Parathyroid adenoma (tissue), 2 donors: ENCODE data around the gene VEGFA.

ENCODE experiments used
- H2AFZ ChIP-seq: fragments of 300-600 bp; sonication (generic); one replicate; pipeline ENCODE4 v1.7.0; 2017; ENCODE audit warnings: antibody characterized with exemption, mild to moderate bottlenecking
- H3K27ac ChIP-seq: fragments of 300-600 bp; sonication (generic); one replicate; pipeline ENCODE4 v1.7.0; 2017
- H3K27me3 ChIP-seq: fragments of 300-600 bp; sonication (generic); one replicate; pipeline ENCODE4 v1.7.0; 2017; ENCODE audit warnings: low read length; ENCODE audit not compliant: control insufficient read depth, insufficient read depth
- H3K36me3 ChIP-seq: fragments of 300-600 bp; sonication (generic); one replicate; pipeline ENCODE4 v1.7.0; 2017; ENCODE audit warnings: low read length; ENCODE audit not compliant: control insufficient read depth, insufficient read depth
- H3K4me1 ChIP-seq: fragments of 300-600 bp; sonication (generic); one replicate; pipeline ENCODE4 v1.7.0; 2017; ENCODE audit warnings: control low read depth
- H3K4me2 ChIP-seq: fragments of 300-600 bp; sonication (generic); one replicate; pipeline ENCODE4 v1.7.0; 2017; ENCODE audit warnings: low read length
- H3K4me3 ChIP-seq: fragments of 300-600 bp; sonication (generic); one replicate; pipeline ENCODE4 v1.7.0; 2017; ENCODE audit warnings: low read depth, low read length
- H3K79me2 ChIP-seq: fragments of 300-600 bp; sonication (generic); one replicate; pipeline ENCODE4 v1.7.0; 2017; ENCODE audit warnings: control low read depth
- H3K9ac ChIP-seq: fragments of 300-600 bp; sonication (generic); one replicate; pipeline ENCODE4 v1.7.0; 2017; ENCODE audit warnings: mild to moderate bottlenecking
- H3K9me3 ChIP-seq: fragments of 300-600 bp; sonication (generic); one replicate; pipeline ENCODE4 v1.7.0; 2017; ENCODE audit warnings: low read length; ENCODE audit not compliant: control insufficient read depth
- CTCF ChIP-seq: fragments of 300-600 bp; sonication (generic); IDR thresholded peaks from one replicate; pipeline ENCODE4 v1.7.0; 2017; ENCODE audit warnings: antibody characterized with exemption, mild to moderate bottlenecking
- donor health status: primary hyperparathyroidism.

The VEGFA gene

DNA sequence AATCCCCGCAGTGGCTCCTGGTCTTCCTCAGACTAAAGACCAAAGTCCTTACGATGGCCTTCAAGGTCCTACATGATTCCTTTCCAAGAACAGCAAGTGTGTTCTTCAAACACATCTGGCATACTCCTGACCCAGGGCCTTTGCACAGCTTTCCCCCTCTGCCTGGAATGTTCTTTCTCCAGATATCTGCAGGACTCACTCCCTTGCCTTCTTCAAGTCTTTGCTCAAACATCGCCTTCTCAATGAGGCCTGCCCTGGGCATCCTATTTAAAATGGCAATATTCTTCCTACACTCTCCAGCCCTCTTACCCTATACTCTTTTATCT, 30.2 kb downstream of the VEGFA start:
- H3K27ac ChIP-seq: no peak overlapping the region
- H3K36me3 ChIP-seq: no peaks in the 10 kb centered on the region
- TF ChIP-seq CTCF: no peak
- H3K27me3 ChIP-seq: no peaks in the 10 kb centered on the region
- H3K9me3 ChIP-seq: no peaks in the 10 kb centered on the region
- no peak overlapping the region for H2AFZ ChIP-seq
- H3K4me1 ChIP-seq: peaks cover 65% of the 10 kb centered on the region
- H3K79me2 ChIP-seq: no peaks in the 10 kb centered on the region
- H3K4me2 ChIP-seq: no peak overlapping the region
- no peak overlapping the region for H3K4me3 ChIP-seq
- no peak overlapping the region for H3K9ac ChIP-seq

DNA sequence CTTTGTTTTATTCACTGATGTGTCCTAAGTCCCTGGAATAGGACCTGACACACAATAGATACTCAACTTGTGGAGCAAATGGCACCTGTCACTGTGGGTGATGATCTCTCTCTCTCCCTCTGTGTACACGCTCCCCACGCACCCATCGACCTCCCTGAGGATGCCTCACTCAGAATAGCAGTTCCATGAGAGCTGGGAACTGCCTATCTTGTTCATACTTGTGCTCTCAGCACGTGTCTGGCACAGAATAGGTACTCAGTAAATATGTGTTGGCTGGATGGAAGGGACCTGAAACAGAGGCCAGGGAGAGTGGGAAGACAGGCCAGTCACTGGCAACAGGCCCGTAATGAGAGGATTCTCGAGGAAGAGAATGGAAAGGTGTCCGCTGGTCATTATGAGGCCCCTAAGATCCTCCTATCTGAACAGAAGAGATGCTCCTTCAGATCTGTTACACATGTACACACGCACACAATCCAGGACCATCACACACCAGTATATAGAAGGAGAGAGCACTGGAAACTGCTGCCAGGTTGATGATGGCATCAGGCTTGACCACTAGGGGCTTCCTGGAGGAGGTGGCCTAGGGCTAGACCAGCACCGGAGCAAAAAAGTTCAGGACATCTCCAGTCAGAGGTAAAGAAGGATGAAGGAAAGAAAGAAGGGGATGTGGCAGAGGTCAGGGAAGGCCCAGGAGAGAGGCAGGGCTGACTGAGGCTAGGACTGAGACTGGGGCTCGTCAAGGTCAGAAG, 30.9 kb downstream of the VEGFA start:
- Histone ChIP-seq H3K4me2 (no peak overlapping the region), H3K9me3 (no peaks in the 10 kb centered on the region), H3K79me2 (no peaks in the 10 kb centered on the region), H3K9ac (no peak overlapping the region), H3K27me3 (no peaks in the 10 kb centered on the region), H3K27ac (no peak overlapping the region), H3K4me3 (no peak overlapping the region), H2AFZ (no peak overlapping the region), H3K4me1 (peaks cover 69% of the 10 kb centered on the region), H3K36me3 (no peaks in the 10 kb centered on the region)
- no peak for TF ChIP-seq CTCF

DNA sequence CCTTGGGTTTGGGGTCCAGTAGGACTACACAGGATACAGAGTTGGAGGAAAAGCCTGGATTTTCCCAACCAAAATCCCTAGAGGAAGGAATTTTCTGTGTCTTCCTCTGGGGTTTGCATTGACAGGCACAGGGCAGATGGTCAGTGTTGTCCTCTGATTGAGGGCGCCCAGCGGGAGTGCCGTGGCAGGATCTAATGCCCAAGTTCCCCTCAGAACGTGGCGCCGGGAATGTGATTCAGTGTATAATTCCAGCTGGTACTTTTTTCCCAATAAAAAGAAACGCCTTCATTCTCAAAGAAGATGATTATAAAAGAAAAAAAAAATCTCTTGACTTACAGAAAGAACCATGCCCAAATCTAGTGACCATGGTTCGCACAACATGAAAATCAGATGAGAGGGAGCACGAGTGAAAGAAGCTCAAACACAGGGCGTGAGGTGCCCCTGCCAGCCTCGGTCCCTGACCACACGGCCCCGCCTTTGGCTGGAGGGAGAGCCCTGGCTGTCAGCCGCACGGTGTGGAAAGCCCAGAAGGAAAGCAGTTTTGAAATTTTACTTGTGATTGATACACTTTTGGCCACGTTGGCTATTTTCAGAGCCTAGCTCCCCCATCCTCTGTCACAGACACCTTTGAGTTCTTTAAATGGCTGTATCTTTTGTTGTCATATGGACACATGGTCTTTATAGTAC, 31.6 kb downstream of the VEGFA start:
- Histone ChIP-seq H3K27me3 (no peaks in the 10 kb centered on the region), H3K9ac (no peak overlapping the region), H3K27ac (peak overlapping the region; percentile 74), H3K4me3 (no peak overlapping the region), H3K79me2 (no peaks in the 10 kb centered on the region), H3K9me3 (no peaks in the 10 kb centered on the region), H2AFZ (peak overlapping the region; percentile 35), H3K4me2 (no peak overlapping the region), H3K36me3 (no peaks in the 10 kb centered on the region), H3K4me1 (peaks cover 76% of the 10 kb centered on the region)
- no peak for TF ChIP-seq CTCF

DNA sequence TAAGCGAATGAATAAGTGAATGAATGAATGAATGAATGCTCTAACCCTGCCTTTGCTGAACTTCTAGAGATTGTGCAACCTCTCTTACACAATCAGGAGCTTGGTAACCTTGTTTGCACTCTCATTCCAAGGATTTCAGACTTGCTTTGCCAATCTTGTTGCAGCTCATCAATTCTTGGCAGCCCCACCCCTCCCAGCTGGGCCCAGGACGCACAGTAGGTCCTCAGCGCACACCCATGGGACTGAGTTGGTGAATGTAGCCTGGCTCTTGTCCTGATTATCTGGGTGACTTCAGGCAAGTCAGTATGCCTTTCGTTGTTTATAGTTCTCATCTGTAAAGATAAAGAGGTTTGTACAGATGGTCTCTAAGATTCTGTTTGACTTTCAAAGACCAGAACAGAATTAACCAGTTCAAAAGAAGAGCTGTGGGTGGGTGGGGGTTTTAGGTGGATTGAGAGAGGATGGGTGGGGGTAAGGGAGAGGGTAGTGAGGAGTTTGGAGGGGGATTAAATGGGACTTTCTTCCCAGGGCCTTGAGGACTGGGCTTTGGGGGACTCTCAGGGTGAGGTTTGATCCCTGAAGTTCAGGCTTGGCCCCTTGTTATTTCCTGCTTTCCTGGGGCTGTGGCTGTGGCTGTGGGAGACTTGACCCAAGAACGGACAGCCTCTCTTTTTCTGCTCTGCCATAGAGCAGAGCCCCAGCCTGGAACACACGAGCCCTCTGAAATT, 33.2 kb downstream of the VEGFA start:
- H2AFZ ChIP-seq: peak overlapping the region; percentile 34
- H3K27me3 ChIP-seq: no peaks in the 10 kb centered on the region
- no peaks in the 10 kb centered on the region for H3K36me3 ChIP-seq
- no peaks in the 10 kb centered on the region for H3K79me2 ChIP-seq
- peak overlapping the region; percentile 60 for H3K4me2 ChIP-seq
- peaks cover 88% of the 10 kb centered on the region for H3K4me1 ChIP-seq
- no peak for TF ChIP-seq CTCF
- H3K27ac ChIP-seq: peak overlapping the region; percentile 74
- no peak overlapping the region for H3K4me3 ChIP-seq
- no peak overlapping the region for H3K9ac ChIP-seq
- no peaks in the 10 kb centered on the region for H3K9me3 ChIP-seq
